Measurements from ENCODE around the gene MSS51.

- TF ChIP-seq, protein P1, sequence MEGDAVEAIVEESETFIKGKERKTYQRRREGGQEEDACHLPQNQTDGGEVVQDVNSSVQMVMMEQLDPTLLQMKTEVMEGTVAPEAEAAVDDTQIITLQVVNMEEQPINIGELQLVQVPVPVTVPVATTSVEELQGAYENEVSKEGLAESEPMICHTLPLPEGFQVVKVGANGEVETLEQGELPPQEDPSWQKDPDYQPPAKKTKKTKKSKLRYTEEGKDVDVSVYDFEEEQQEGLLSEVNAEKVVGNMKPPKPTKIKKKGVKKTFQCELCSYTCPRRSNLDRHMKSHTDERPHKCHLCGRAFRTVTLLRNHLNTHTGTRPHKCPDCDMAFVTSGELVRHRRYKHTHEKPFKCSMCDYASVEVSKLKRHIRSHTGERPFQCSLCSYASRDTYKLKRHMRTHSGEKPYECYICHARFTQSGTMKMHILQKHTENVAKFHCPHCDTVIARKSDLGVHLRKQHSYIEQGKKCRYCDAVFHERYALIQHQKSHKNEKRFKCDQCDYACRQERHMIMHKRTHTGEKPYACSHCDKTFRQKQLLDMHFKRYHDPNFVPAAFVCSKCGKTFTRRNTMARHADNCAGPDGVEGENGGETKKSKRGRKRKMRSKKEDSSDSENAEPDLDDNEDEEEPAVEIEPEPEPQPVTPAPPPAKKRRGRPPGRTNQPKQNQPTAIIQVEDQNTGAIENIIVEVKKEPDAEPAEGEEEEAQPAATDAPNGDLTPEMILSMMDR (IDR thresholded peaks at IDR 0.05; ENCODE audit: low read depth, low read length) = no peak
- TF ChIP-seq, protein P2, sequence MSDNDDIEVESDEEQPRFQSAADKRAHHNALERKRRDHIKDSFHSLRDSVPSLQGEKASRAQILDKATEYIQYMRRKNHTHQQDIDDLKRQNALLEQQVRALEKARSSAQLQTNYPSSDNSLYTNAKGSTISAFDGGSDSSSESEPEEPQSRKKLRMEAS (IDR thresholded peaks at IDR 0.05; ENCODE audit: low read depth, low read length) = no peak
- TF ChIP-seq POLR2A (IDR thresholded peaks at IDR 0.05; ENCODE audit: extremely low read depth, insufficient read length) = no peak
Measured at GRCh38 chr10:73406846-73407245, 26.5 kb downstream of the MSS51 start.

Data from NB4 (cell line).